ENCODE data around the gene HS6ST3. TPM values are rescaled to one million over a fixed set of nuclear protein-coding genes. Genes with fewer than 3 reads are reported as not detected.

Gene HS6ST3
- total and polyA plus RNA-seq, 2 donors (not counting 3 experiments of a cell fraction or from before 2014, with no cell fraction given), result 0.03 to 0.15 TPM

DNA sequence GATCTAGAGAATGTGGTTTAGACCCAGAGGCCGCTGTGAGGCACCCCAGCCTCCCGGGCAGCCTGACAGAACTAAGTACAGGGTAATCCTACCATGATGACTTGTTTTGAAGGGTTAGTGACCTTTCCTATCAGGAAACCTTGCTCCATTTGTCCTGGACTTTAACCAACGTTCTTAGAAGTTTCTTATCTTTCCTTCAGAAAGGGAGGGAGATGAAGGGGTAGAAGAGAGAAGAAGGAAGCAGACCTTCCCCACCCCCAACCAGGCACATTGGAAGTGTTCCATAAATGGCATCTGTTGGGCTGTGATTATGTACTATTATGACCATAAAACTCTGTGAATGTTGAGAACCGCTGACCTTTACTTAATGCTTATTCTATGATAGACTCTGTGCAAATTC is 720.2 kb downstream of the HS6ST3 start:
- Histone ChIP-seq H2AFZ (ENCODE audit: low read depth, low read length) (no peak overlapping the region), H3K9me1 (replicated peaks; ENCODE audit: control insufficient read depth, extremely low read depth, insufficient read depth, low read length) (no peaks in the 10 kb centered on the region), H3K27me3 (ENCODE audit: control insufficient read depth in 2 of 2, insufficient read depth in 2 of 2, low read length in 2 of 2) (no peaks in the 10 kb centered on the region), H3K36me3 (ENCODE audit: control insufficient read depth in 2 of 2, extremely low read depth in 1 of 2, insufficient read depth in 2 of 2, low read length in 2 of 2) (no peaks in the 10 kb centered on the region), H3K9me3 (replicated peaks; ENCODE audit: control insufficient read depth, insufficient read depth, low read length) (no peaks in the 10 kb centered on the region), H3K79me2 (ENCODE audit: control insufficient read depth, insufficient read depth, low read length) (no peaks in the 10 kb centered on the region), H3K4me3 (replicated peaks in 1 of 3; ENCODE audit: insufficient read depth in 1 of 3, low read depth in 1 of 3, low read length in 3 of 3) (no peak overlapping the region), H4K20me1 (replicated peaks; ENCODE audit: control insufficient read depth, extremely low read depth, insufficient read depth, low read length) (no peaks in the 10 kb centered on the region), H3K4me1 (ENCODE audit: control insufficient read depth, extremely low read depth, insufficient read depth, low read length) (no peaks in the 10 kb centered on the region), H3K9ac (replicated peaks; ENCODE audit: extremely low read depth, insufficient read depth, low read length) (no peak overlapping the region), H3K27ac (ENCODE audit: insufficient read depth, low read depth, low read length) (no peak overlapping the region), H3K4me2 (ENCODE audit: insufficient read depth, low read length) (no peak overlapping the region)
- FAIRE-seq, result no peak
- no TSS peak for BruUV-seq (replicated peaks)
- DNase-seq (ENCODE audit: low read depth, low spot score), result no peak
- intact Hi-C loops (cut with micrococcal nuclease) (no loop called here), dilution Hi-C loops (cut with MboI; ENCODE audit: extremely low pct_ligation_motif_present, low sequenced_read_pairs) (no loop called here)
- TF ChIP-seq EZH2 (IDR thresholded peaks at IDR 0.05; ENCODE audit: borderline replicate concordance, low read depth, low read length, severe bottlenecking) (no peak), POLR2AphosphoS5 (IDR thresholded peaks at IDR 0.05; ENCODE audit: insufficient read depth, low read depth, low read length) (no peak), FOS (IDR thresholded peaks at IDR 0.05; ENCODE audit: borderline replicate concordance, insufficient read depth, low read length) (no peak), GATA2 (IDR thresholded peaks at IDR 0.05; ENCODE audit: insufficient read depth, insufficient read length, low read depth, low read length) (no peak), POLR2A (IDR thresholded peaks at IDR 0.05; ENCODE audit: low read depth, low read length) (no peak), MYC (IDR thresholded peaks at IDR 0.05; ENCODE audit: low read depth, low read length) (no peak)
- TF ChIP-seq, protein P1, sequence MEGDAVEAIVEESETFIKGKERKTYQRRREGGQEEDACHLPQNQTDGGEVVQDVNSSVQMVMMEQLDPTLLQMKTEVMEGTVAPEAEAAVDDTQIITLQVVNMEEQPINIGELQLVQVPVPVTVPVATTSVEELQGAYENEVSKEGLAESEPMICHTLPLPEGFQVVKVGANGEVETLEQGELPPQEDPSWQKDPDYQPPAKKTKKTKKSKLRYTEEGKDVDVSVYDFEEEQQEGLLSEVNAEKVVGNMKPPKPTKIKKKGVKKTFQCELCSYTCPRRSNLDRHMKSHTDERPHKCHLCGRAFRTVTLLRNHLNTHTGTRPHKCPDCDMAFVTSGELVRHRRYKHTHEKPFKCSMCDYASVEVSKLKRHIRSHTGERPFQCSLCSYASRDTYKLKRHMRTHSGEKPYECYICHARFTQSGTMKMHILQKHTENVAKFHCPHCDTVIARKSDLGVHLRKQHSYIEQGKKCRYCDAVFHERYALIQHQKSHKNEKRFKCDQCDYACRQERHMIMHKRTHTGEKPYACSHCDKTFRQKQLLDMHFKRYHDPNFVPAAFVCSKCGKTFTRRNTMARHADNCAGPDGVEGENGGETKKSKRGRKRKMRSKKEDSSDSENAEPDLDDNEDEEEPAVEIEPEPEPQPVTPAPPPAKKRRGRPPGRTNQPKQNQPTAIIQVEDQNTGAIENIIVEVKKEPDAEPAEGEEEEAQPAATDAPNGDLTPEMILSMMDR (IDR thresholded peaks at IDR 0.05; ENCODE audit: extremely low read depth in 1 of 2, insufficient read depth in 1 of 2, low read depth in 1 of 2, low read length in 2 of 2), result no peak
- CTCF ChIA-PET, result interaction anchor here (1.7 kb wide), 1 partner anchor 790 kb away, joined by 6 read pairs; no protein-coding TSS in a partner anchor
- POLR2A ChIA-PET, result no interaction called here

Data from endothelial cell of umbilical vein (primary cell).